PC-3 (cell line): ENCODE data around the gene DYRK3. TPM values are rescaled to one million over a fixed set of nuclear protein-coding genes. Genes with fewer than 3 reads are reported as not detected.
A peak's percentile ranks its signal among the peaks of the same experiment; 100 is the strongest.

Experiments
- ATAC-seq: fragments of 200-7000 bp; cut with Tn5 transposase; 2 replicates; pipeline ENCODE4 v1.9.1; 2020; ENCODE audit warnings: mild to moderate bottlenecking, moderate library complexity
- BruUV-seq: library from RNA; stranded (reverse); fragments of 400-500 nt; replicated peaks from 2 replicates; lab custom pipeline; 2021; lab: Mats Ljungman, UMichigan
- CTCF ChIA-PET: fragments of 300-600 bp; sonication (Branson Sonifier 250); formaldehyde crosslinking; loops from one replicate; lab custom pipeline; 2022; ENCODE audit warnings: antibody characterized with exemption; lab: Charles Lee
- POLR2A ChIA-PET: fragments of 300-600 bp; sonication (Branson Sonifier 250); formaldehyde crosslinking; loops from one replicate; lab custom pipeline; 2022; ENCODE audit warnings: antibody characterized with exemption; ENCODE audit not compliant: unreplicated experiment; lab: Charles Lee
- DNase-seq: peaks from one replicate; pipeline ENCODE4 v3.0.0-alpha.2; 2015
- H2AFZ ChIP-seq: fragments of 300-600 bp; sonication (generic); 2 replicates; pipeline ENCODE4 v1.6.0; 2016; ENCODE audit warnings: antibody characterized with exemption, low read length
- H3F3A ChIP-seq: fragments of 300-600 bp; sonication (generic); one replicate; pipeline ENCODE4 v1.6.0; 2017; ENCODE audit warnings: antibody characterized with exemption, low read length, control low read depth, mild to moderate bottlenecking; ENCODE audit not compliant: unreplicated experiment
- H3K27ac ChIP-seq: fragments of 300-600 bp; sonication (generic); 2 replicates; pipeline ENCODE4 v1.5.1; 2016; ENCODE audit warnings: mild to moderate bottlenecking, low read length
- H3K27me3 ChIP-seq: fragments of 300-600 bp; sonication (generic); 2 replicates; pipeline ENCODE4 v1.6.1; 2016; ENCODE audit warnings: low read length, mixed read lengths
- H3K36me3 ChIP-seq: fragments of 300-600 bp; sonication (generic); 2 replicates; pipeline ENCODE4 v1.6.1; 2016; ENCODE audit warnings: low read depth, mixed run types, low read length, mixed read lengths
- H3K4me1 ChIP-seq: fragments of 300-600 bp; sonication (generic); 2 replicates; pipeline ENCODE4 v1.5.1; 2016; ENCODE audit warnings: low read length; ENCODE audit not compliant: insufficient read depth
- H3K4me2 ChIP-seq: fragments of 300-600 bp; sonication (generic); 2 replicates; pipeline ENCODE4 v1.6.0; 2016; ENCODE audit warnings: low read length
- H3K4me3 ChIP-seq: fragments of 300-600 bp; sonication (generic); 2 replicates; pipeline ENCODE4 v1.5.1; 2016; ENCODE audit warnings: mild to moderate bottlenecking, low read length, mixed read lengths
- H3K79me2 ChIP-seq: fragments of 300-600 bp; sonication (generic); 2 replicates; pipeline ENCODE4 v1.6.1; 2017; ENCODE audit warnings: low read length, mixed read lengths
- H3K9ac ChIP-seq: fragments of 300-600 bp; sonication (generic); 2 replicates; pipeline ENCODE4 v1.6.0; 2016; ENCODE audit warnings: mild to moderate bottlenecking, low read length
- H3K9me2 ChIP-seq: fragments of 300-600 bp; sonication (generic); replicated peaks from 2 replicates; pipeline ENCODE4 v1.6.1; 2016; ENCODE audit warnings: mixed run types, low read length, mixed read lengths
- H3K9me3 ChIP-seq: fragments of 300-600 bp; sonication (generic); 2 replicates; pipeline ENCODE4 v1.6.1; 2016; ENCODE audit warnings: low read length, mixed read lengths
- H4K20me1 ChIP-seq: fragments of 300-600 bp; sonication (generic); 2 replicates; pipeline ENCODE4 v1.6.1; 2016; ENCODE audit warnings: low read length, mixed read lengths
- CTCF ChIP-seq: fragments of 300-600 bp; sonication (generic); conservative IDR thresholded peaks from 2 replicates; pipeline ENCODE4 v1.5.1; 2017; ENCODE audit warnings: antibody characterized with exemption, low read depth, mild to moderate bottlenecking, low read length
- EZH2 ChIP-seq: fragments of 300-600 bp; sonication (generic); IDR thresholded peaks from one replicate; pipeline ENCODE4 v1.6.1; 2017; ENCODE audit warnings: antibody characterized with exemption, mild to moderate bottlenecking, low read length; ENCODE audit not compliant: unreplicated experiment
- EZH2phosphoT487 ChIP-seq: fragments of 300-600 bp; sonication (generic); IDR thresholded peaks from 2 replicates; pipeline ENCODE4 v1.6.1; 2018; ENCODE audit warnings: mild to moderate bottlenecking, antibody characterized with exemption, low read length, borderline replicate concordance
- intact Hi-C: fragments of 100-400 bp; cut with micrococcal nuclease; formaldehyde crosslinking; loops from 2 replicates; pipeline ENCODE4 v1.9.0; 2023
- total RNA-seq: library from RNA; depleted of rRNA; stranded (reverse); fragments of >200 nt; gene quantifications from 2 replicates; pipeline ENCODE4 v1.2.3, GENCODE V29; 2014

The DYRK3 gene
- total RNA-seq, 1 experiment from 2014 or later, result 12.1 TPM

GRCh38 chr1:206590025-206590758 lies 45.1 kb upstream of the DYRK3 start:
- no peaks in the 10 kb centered on the region for H3K9me3 ChIP-seq
- H2AFZ ChIP-seq, result no peak overlapping the region
- no peaks in the 10 kb centered on the region for H4K20me1 ChIP-seq
- no peak for TF ChIP-seq EZH2
- TF ChIP-seq CTCF, result peak; percentile 69
- intact Hi-C loops, result no loop called here
- no peaks in the 10 kb centered on the region for H3K27me3 ChIP-seq
- peak overlapping the region; percentile 26; the same call in 1 of the 2 replicates for H3K9ac ChIP-seq
- H3K4me1 ChIP-seq, result peaks cover 58% of the 10 kb centered on the region
- H3K79me2 ChIP-seq, result no peaks in the 10 kb centered on the region
- POLR2A ChIA-PET, result no interaction called here
- peaks cover 26% of the 10 kb centered on the region for H3F3A ChIP-seq
- H3K27ac ChIP-seq, result peak overlapping the region; percentile 83
- H3K36me3 ChIP-seq, result peaks cover 60% of the 10 kb centered on the region
- no peaks in the 10 kb centered on the region for H3K9me2 ChIP-seq
- BruUV-seq, result no TSS peak
- DNase-seq, result peak; percentile 98
- CTCF ChIA-PET, result interaction anchor here (1.1 kb wide), 1 partner anchor 111 kb away, joined by 3 read pairs; no protein-coding TSS in a partner anchor
- H3K4me3 ChIP-seq, result peak overlapping the region; percentile 4; the same call in 1 of the 2 replicates
- ATAC-seq, result peak; percentile 90
- peak overlapping the region; percentile 54 for H3K4me2 ChIP-seq

DNA sequence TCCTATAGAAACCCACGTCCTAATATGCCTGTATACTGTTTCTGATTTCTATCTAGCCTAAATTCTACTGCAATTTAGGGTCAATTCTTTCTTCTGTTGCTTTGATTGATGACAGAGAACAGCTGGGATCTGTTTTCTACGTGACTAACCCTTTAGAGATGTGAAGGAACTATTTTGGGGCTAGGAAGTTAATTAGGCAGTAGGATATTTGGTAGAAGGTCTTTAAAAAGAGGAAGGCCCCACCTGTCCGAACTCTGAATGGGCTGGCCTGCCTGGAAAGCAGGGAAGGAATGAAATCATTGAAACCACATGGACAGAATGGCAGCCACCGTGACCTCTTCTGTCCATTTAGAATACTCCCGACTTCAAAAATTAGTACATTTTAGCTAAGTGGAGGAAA lies 44.1 kb upstream of the DYRK3 start:
- no peak overlapping the region for H3K4me3 ChIP-seq
- no TSS peak for BruUV-seq
- peaks cover 51% of the 10 kb centered on the region for H3K4me1 ChIP-seq
- no peaks in the 10 kb centered on the region for H3K9me3 ChIP-seq
- peaks cover 26% of the 10 kb centered on the region for H3F3A ChIP-seq
- H3K9ac ChIP-seq, result no peak overlapping the region
- H3K4me2 ChIP-seq, result no peak overlapping the region
- H3K9me2 ChIP-seq, result no peaks in the 10 kb centered on the region
- H3K27ac ChIP-seq, result no peak overlapping the region
- H4K20me1 ChIP-seq, result no peaks in the 10 kb centered on the region
- ATAC-seq (no peak), DNase-seq (no peak)
- TF ChIP-seq CTCF, result no peak
- no peak for TF ChIP-seq EZH2
- no peak for TF ChIP-seq EZH2phosphoT487
- intact Hi-C loops, result no loop called here
- ChIA-PET POLR2A (interaction anchor here (0.6 kb wide), 1 partner anchor 168 kb away, joined by 3 read pairs; no protein-coding TSS in a partner anchor), CTCF (interaction anchor here (0.6 to 0.7 kb wide), 2 partner anchors 44 to 84 kb away, joined by 3 read pairs; partner anchors contain the start of gene DYRK3)
- H2AFZ ChIP-seq, result no peak overlapping the region
- no peaks in the 10 kb centered on the region for H3K79me2 ChIP-seq
- peaks cover 66% of the 10 kb centered on the region for H3K36me3 ChIP-seq
- no peaks in the 10 kb centered on the region for H3K27me3 ChIP-seq

DNA sequence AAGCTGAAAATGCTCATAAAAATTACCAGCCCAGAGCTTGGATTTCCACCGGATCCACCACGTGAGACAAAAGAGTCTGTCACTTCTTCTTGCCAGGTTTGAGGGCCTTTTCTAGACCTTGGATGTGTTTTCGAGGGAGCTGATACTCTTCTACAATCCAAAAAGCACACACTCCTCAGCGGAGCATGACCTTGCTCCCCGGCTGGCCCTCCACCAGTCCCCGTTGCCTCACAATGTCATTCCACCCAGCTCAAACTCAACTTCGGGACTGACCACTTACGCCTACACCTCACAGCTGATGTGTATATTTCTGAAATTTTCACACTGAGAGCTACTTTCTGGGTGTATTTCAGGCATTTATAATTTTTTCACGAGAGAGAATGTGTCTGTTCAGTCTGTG lies 43.6 kb upstream of the DYRK3 start:
- H3K9me3 ChIP-seq, result no peaks in the 10 kb centered on the region
- ChIA-PET POLR2A (interaction anchor here (0.6 kb wide), 1 partner anchor 169 kb away, joined by 3 read pairs; no protein-coding TSS in a partner anchor), CTCF (interaction anchor here (0.6 to 0.7 kb wide), 2 partner anchors 44 to 83 kb away, joined by 3 read pairs; partner anchors contain the start of gene DYRK3)
- no peaks in the 10 kb centered on the region for H3K27me3 ChIP-seq
- DNase-seq, result no peak
- TF ChIP-seq EZH2phosphoT487 (no peak), CTCF (no peak), EZH2 (no peak)
- H3K79me2 ChIP-seq, result no peaks in the 10 kb centered on the region
- no peak overlapping the region for H3K27ac ChIP-seq
- H3K4me3 ChIP-seq, result no peak overlapping the region
- no peak for ATAC-seq
- peaks cover 70% of the 10 kb centered on the region for H3K36me3 ChIP-seq
- BruUV-seq, result no TSS peak
- no peak overlapping the region for H3K9ac ChIP-seq
- peaks cover 23% of the 10 kb centered on the region for H3F3A ChIP-seq
- H3K9me2 ChIP-seq, result no peaks in the 10 kb centered on the region
- intact Hi-C loops, result no loop called here
- H2AFZ ChIP-seq, result no peak overlapping the region
- no peak overlapping the region for H3K4me2 ChIP-seq
- H4K20me1 ChIP-seq, result no peaks in the 10 kb centered on the region
- peaks cover 47% of the 10 kb centered on the region for H3K4me1 ChIP-seq
